ENCODE results near the gene NANOS2. TPM values are rescaled to one million over a fixed set of nuclear protein-coding genes. Genes with fewer than 3 reads are reported as not detected.

Gene NANOS2
- total and polyA plus RNA-seq, 2 of the 13 experiments (the other 11 are each of a cell fraction or from before 2014, with no cell fraction given): not detected

- H3K9me3 ChIP-seq (ENCODE audit: low read length): no peaks in the 10 kb centered on the region
- WGBS (ENCODE audit: low lambda C conversion rate): 20% methylated on average over 9 of the region's 9 CpGs
- H3K27ac ChIP-seq (ENCODE audit: extremely low read length, insufficient read depth, low read length): peak overlapping the region; percentile 57
- in situ Hi-C loops (cut with HindIII; ENCODE audit: extremely low pct_ligation_motif_present, low pct_unique_long_range_greater_than_20kb): no loop called here
- H3K4me1 ChIP-seq (ENCODE audit: insufficient read depth, low read length): peaks cover 57% of the 10 kb centered on the region
- H3K9ac ChIP-seq (ENCODE audit: insufficient read depth, low read depth, low read length): peak overlapping the region; percentile 80
- ChIA-PET POLR2A (interaction anchor here (1.6 to 13.2 kb wide), 8 partner anchors 8 to 148 kb away, joined by 4 to 388 read pairs (median 26); partner anchors contain the start of genes IRF2BP1, MYPOP and SIX5), CTCF (ENCODE audit: low intra/inter-chr PET ratio, low total read pairs) (interaction anchor here (5.8 kb wide), 1 partner anchor 18 kb away, joined by 263 read pairs; the partner anchor contains the start of gene IRF2BP1)
- H2AFZ ChIP-seq (ENCODE audit: low read length): no peak overlapping the region
- intact Hi-C loops (cut with micrococcal nuclease; ENCODE audit: unreplicated experiment): no loop called here
- peak overlapping the region; percentile 79 for H3K4me2 ChIP-seq (ENCODE audit: low read depth, low read length)
- no peaks in the 10 kb centered on the region; a peak in 1 of 5 replicates for H3K27me3 ChIP-seq (ENCODE audit: control insufficient read depth in 1 of 2, insufficient read depth in 2 of 2, low read length in 2 of 2)
- H3K79me2 ChIP-seq (ENCODE audit: insufficient read depth, low read length): peaks cover 69% of the 10 kb centered on the region
- ATAC-seq (no peak), DNase-seq (ENCODE audit: low spot score) (no peak), FAIRE-seq (no peak)
- no TSS peak for BruUV-seq (replicated peaks)
- H3K4me3 ChIP-seq (replicated peaks in 1 of 3; ENCODE audit: insufficient read depth in 1 of 3, low read depth in 2 of 3, low read length in 3 of 3): peak overlapping the region; percentile 90 to 97 (median 92)
- H3K36me3 ChIP-seq (replicated peaks in 1 of 2; ENCODE audit: control insufficient read depth in 1 of 2, insufficient read depth in 2 of 2, low read length in 2 of 2): peaks cover 0 to 1% of the 10 kb centered on the region in 2 experiments; a peak in 2 of 5 replicates
- 0 out of 2 replicates have a peak, but pooled peaks cover 14% of the 10 kb centered on the region for H4K20me1 ChIP-seq (ENCODE audit: insufficient read depth, low read length)
- no peak for TF ChIP-seq ZNF614 (CRISPR knock-in tag; IDR thresholded peaks at IDR 0.05; ENCODE audit: borderline replicate concordance)
- no peak for TF ChIP-seq ZNF788 (CRISPR knock-in tag; IDR thresholded peaks at IDR 0.05; ENCODE audit: borderline replicate concordance)
- TF ChIP-seq ZNF333 (CRISPR knock-in tag; IDR thresholded peaks at IDR 0.05; ENCODE audit: borderline replicate concordance): no peak
- TF ChIP-seq, protein P1, sequence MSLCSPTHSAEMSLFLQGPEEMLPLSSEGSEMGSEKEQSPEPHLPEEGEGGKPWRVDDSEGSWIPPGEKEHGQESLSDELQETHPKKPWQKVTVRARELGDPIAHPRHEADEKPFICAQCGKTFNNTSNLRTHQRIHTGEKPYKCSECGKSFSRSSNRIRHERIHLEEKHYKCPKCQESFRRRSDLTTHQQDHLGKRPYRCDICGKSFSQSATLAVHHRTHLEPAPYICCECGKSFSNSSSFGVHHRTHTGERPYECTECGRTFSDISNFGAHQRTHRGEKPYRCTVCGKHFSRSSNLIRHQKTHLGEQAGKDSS (CRISPR knock-in tag; IDR thresholded peaks at IDR 0.05; ENCODE audit: borderline replicate concordance, low read depth): no peak
- 0 out of 2 replicates have a peak, but pooled peaks have one; percentile 21 for TF ChIP-seq HDAC1 (CRISPR knock-in tag; IDR thresholded peaks at IDR 0.05)
- no peak for TF ChIP-seq ZMYM2 (CRISPR knock-in tag; IDR thresholded peaks at IDR 0.05)
- TF ChIP-seq, protein P2, sequence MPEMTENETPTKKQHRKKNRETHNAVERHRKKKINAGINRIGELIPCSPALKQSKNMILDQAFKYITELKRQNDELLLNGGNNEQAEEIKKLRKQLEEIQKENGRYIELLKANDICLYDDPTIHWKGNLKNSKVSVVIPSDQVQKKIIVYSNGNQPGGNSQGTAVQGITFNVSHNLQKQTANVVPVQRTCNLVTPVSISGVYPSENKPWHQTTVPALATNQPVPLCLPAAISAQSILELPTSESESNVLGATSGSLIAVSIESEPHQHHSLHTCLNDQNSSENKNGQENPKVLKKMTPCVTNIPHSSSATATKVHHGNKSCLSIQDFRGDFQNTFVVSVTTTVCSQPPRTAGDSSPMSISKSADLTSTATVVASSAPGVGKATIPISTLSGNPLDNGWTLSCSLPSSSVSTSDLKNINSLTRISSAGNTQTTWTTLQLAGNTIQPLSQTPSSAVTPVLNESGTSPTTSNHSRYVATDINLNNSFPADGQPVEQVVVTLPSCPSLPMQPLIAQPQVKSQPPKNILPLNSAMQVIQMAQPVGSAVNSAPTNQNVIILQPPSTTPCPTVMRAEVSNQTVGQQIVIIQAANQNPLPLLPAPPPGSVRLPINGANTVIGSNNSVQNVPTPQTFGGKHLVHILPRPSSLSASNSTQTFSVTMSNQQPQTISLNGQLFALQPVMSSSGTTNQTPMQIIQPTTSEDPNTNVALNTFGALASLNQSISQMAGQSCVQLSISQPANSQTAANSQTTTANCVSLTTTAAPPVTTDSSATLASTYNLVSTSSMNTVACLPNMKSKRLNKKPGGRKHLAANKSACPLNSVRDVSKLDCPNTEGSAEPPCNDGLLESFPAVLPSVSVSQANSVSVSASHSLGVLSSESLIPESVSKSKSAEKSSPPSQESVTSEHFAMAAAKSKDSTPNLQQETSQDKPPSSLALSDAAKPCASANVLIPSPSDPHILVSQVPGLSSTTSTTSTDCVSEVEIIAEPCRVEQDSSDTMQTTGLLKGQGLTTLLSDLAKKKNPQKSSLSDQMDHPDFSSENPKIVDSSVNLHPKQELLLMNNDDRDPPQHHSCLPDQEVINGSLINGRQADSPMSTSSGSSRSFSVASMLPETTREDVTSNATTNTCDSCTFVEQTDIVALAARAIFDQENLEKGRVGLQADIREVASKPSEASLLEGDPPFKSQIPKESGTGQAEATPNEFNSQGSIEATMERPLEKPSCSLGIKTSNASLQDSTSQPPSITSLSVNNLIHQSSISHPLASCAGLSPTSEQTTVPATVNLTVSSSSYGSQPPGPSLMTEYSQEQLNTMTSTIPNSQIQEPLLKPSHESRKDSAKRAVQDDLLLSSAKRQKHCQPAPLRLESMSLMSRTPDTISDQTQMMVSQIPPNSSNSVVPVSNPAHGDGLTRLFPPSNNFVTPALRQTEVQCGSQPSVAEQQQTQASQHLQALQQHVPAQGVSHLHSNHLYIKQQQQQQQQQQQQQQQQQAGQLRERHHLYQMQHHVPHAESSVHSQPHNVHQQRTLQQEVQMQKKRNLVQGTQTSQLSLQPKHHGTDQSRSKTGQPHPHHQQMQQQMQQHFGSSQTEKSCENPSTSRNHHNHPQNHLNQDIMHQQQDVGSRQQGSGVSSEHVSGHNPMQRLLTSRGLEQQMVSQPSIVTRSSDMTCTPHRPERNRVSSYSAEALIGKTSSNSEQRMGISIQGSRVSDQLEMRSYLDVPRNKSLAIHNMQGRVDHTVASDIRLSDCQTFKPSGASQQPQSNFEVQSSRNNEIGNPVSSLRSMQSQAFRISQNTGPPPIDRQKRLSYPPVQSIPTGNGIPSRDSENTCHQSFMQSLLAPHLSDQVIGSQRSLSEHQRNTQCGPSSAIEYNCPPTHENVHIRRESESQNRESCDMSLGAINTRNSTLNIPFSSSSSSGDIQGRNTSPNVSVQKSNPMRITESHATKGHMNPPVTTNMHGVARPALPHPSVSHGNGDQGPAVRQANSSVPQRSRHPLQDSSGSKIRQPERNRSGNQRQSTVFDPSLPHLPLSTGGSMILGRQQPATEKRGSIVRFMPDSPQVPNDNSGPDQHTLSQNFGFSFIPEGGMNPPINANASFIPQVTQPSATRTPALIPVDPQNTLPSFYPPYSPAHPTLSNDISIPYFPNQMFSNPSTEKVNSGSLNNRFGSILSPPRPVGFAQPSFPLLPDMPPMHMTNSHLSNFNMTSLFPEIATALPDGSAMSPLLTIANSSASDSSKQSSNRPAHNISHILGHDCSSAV (CRISPR knock-in tag; IDR thresholded peaks at IDR 0.05; ENCODE audit: borderline replicate concordance): no peak
- no peak for TF ChIP-seq PAX8 (CRISPR knock-in tag; IDR thresholded peaks at IDR 0.05; ENCODE audit: borderline replicate concordance)
- no peak for TF ChIP-seq SP4 (CRISPR knock-in tag; IDR thresholded peaks at IDR 0.05)
- TF ChIP-seq ZNF7 (CRISPR knock-in tag; IDR thresholded peaks at IDR 0.05): no peak
- TF ChIP-seq TP53 (CRISPR knock-in tag; conservative IDR thresholded peaks at IDR 0.05): no peak
- TF ChIP-seq NR2F6 (IDR thresholded peaks at IDR 0.05): no peak
- TF ChIP-seq NR2F6 (CRISPR knock-in tag; IDR thresholded peaks at IDR 0.05): no peak
Observed at GRCh38 chr19:45865269-45865948, 49.2 kb downstream of the NANOS2 start.

Measured in HepG2 (cell line).